ENCODE data around the gene PET117.

The PET117 gene

GRCh38 chr20:18191306-18191705 lies 53.6 kb downstream of the PET117 start:
- POLR2A ChIA-PET = no interaction called here
- no peak for DNase-seq

More at GRCh38 chr20:18191306-18191705, 53.6 kb downstream of the PET117 start:
- Histone ChIP-seq H3K27me3 (replicated peaks in 2 of 5; ENCODE audit: control insufficient read depth in 4 of 5, insufficient read depth in 5 of 5, low read length in 4 of 5) (no peaks in the 10 kb centered on the region), H3K27ac (ENCODE audit: insufficient read depth in 1 of 2, low read depth in 1 of 2, low read length in 2 of 2, poor library complexity in 1 of 2, severe bottlenecking in 2 of 2) (no peak overlapping the region), H3K4me3 (ENCODE audit: control insufficient read depth in 1 of 7, extremely low read depth in 1 of 7, insufficient read depth in 4 of 7, low read depth in 2 of 7, low read length in 6 of 7) (no peak overlapping the region), H3K4me1 (ENCODE audit: control extremely low read depth in 1 of 4, control insufficient read depth in 4 of 4, insufficient read depth in 4 of 4, low read length in 3 of 4) (no peaks in the 10 kb centered on the region), H3K36me3 (ENCODE audit: control insufficient read depth in 4 of 4, insufficient read depth in 4 of 4, low read length in 3 of 4) (peaks cover under 1 to 27% (median 13%) of the 10 kb centered on the region in 4 experiments), H3K9me3 (ENCODE audit: control extremely low read depth in 1 of 5, control insufficient read depth in 4 of 5, insufficient read depth in 2 of 5, low read depth in 1 of 5, low read length in 4 of 5) (no peaks in the 10 kb centered on the region)
- CTCF ChIA-PET = no interaction called here
- WGBS (ENCODE audit: insufficient coverage) = 83% methylated on average over 1 of the region's 1 CpG
